Choroid plexus epithelial cell (primary cell): ENCODE measurements around the gene RIPOR2.
A peak's percentile ranks its signal among the peaks of the same experiment; 100 is the strongest.

Experiments used
- DNase-seq: peaks from one replicate; pipeline ENCODE4 v3.0.0-alpha.2; 2010; ENCODE audit warnings: low read depth
- H3K4me3 ChIP-seq: 2 replicates; pipeline ENCODE4 v1.5.1; 2011; ENCODE audit warnings: low read depth, mild to moderate bottlenecking, control low read depth, low read length, moderate library complexity
- TF ChIP-seq, protein P1 (sequence below): conservative IDR thresholded peaks from 2 replicates; pipeline ENCODE4 v1.5.1; 2011; ENCODE audit warnings: low read depth, mild to moderate bottlenecking, control low read depth, inconsistent platforms, low read length, moderate library complexity

RIPOR2 gene, protein sequence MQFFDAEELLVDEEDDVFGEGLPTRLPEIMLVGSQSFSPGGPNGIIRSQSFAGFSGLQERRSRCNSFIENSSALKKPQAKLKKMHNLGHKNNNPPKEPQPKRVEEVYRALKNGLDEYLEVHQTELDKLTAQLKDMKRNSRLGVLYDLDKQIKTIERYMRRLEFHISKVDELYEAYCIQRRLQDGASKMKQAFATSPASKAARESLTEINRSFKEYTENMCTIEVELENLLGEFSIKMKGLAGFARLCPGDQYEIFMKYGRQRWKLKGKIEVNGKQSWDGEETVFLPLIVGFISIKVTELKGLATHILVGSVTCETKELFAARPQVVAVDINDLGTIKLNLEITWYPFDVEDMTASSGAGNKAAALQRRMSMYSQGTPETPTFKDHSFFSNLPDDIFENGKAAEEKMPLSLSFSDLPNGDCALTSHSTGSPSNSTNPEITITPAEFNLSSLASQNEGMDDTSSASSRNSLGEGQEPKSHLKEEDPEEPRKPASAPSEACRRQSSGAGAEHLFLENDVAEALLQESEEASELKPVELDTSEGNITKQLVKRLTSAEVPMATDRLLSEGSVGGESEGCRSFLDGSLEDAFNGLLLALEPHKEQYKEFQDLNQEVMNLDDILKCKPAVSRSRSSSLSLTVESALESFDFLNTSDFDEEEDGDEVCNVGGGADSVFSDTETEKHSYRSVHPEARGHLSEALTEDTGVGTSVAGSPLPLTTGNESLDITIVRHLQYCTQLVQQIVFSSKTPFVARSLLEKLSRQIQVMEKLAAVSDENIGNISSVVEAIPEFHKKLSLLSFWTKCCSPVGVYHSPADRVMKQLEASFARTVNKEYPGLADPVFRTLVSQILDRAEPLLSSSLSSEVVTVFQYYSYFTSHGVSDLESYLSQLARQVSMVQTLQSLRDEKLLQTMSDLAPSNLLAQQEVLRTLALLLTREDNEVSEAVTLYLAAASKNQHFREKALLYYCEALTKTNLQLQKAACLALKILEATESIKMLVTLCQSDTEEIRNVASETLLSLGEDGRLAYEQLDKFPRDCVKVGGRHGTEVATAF

DNA sequence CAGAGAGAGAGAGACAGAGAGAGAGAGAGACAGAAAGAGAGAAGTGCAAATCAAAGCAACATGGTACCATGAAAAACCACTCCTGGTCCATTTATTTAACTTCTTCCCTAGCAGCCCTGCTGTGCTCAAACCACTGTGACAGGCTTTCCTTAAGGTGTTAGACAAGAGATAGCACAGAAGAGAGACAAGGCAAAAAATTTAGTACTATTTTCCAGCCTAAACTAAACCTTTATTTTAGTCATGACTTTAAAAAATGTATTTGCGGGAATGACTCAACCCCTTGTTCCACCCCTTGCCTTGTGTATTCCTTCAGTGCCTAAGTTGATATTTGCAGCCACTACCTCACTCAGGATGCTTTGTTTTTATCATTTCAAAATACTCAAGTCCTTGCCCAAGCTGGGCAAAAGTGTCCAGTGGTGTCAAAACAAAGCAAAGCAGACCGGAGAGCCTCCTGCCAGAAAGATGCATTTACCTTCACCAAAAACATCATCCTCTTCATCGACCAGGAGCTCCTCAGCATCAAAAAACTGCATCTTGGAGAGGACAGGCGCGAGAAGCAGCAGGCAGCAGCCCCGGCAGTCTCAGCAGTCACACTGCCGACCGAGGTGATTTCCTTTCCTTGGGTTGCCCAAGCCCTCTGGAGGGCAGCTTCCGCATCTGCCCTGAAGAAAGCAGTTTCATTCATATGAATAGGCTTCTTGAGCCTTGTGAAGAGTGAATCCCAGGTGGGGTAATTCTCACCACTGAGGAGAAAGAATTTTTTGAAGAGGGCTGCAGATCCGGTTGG is at the start of gene RIPOR2:
RIPOR2 (minus strand) TSS at position 595 of the 787 bp plus-strand sequence; CDS start at position 533, 62 bp downstream.
- TF ChIP-seq, protein P1, sequence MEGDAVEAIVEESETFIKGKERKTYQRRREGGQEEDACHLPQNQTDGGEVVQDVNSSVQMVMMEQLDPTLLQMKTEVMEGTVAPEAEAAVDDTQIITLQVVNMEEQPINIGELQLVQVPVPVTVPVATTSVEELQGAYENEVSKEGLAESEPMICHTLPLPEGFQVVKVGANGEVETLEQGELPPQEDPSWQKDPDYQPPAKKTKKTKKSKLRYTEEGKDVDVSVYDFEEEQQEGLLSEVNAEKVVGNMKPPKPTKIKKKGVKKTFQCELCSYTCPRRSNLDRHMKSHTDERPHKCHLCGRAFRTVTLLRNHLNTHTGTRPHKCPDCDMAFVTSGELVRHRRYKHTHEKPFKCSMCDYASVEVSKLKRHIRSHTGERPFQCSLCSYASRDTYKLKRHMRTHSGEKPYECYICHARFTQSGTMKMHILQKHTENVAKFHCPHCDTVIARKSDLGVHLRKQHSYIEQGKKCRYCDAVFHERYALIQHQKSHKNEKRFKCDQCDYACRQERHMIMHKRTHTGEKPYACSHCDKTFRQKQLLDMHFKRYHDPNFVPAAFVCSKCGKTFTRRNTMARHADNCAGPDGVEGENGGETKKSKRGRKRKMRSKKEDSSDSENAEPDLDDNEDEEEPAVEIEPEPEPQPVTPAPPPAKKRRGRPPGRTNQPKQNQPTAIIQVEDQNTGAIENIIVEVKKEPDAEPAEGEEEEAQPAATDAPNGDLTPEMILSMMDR = peak; percentile 15
- no peak within 1 kb of the TSS for H3K4me3 ChIP-seq
- peak; percentile 15 for DNase-seq

DNA sequence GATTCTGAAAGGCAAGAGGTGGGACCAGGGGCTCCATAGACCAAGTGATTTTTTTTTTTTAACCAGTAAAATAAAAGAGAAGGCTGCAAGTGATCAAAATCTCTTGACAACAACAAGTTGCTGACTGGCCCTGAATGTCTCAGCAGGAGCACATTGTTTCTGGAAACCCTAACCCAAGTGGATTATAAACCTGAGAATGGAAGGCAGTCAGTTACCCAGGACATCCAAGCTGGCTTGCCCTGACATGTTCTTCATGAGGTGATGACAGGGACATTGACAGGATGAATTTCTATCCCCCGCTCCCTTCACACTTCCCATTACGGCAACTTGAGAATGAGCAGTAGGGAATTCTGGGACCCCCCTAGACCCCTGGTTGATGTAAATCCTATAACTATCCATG is 49.6 kb upstream of the RIPOR2 start:
- no peak overlapping the region for H3K4me3 ChIP-seq
- DNase-seq = peak; percentile 24
- TF ChIP-seq, protein P1 = no peak

DNA sequence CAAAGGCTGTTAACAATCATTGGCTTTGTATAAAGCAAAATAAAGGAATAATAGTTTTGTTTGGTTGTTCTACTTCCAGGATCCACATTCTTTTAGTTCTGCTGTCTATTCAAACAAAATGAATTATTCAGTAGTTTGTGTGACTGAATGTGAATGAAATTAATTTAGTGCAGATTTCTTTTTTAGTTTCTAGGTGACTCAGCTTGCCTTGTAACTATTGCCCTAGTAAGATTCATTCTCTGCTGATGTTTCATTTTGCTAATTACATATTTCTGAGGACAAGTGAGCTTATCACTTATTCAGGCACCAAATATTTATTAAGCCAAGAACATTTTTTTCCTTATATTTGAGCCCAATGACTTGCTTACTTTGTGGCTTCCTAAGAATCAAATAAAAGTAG is 46.5 kb upstream of the RIPOR2 start:
- no peak overlapping the region for H3K4me3 ChIP-seq
- TF ChIP-seq, protein P1 = no peak
- peak; percentile 25 for DNase-seq

DNA sequence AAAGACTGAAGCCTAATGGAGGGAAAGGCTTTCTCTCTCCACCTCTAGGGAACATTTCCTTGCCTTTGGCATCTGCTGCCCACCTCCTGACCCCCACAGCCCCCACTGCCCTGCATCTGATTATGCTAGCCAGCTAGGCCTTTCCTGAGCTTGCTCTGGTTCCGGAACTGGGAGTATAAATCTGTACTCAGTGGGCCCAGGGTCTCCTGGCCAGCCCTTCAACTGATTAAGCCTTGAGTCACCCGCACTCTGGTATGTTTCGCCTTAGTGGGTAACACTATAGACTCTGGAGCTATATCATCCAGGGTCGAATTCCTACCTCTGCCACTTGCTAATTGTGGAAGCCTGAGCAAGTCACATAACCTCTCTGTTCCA is 45.6 kb upstream of the RIPOR2 start:
- no peak overlapping the region for H3K4me3 ChIP-seq
- TF ChIP-seq, protein P1 = no peak
- peak; percentile 50 for DNase-seq

DNA sequence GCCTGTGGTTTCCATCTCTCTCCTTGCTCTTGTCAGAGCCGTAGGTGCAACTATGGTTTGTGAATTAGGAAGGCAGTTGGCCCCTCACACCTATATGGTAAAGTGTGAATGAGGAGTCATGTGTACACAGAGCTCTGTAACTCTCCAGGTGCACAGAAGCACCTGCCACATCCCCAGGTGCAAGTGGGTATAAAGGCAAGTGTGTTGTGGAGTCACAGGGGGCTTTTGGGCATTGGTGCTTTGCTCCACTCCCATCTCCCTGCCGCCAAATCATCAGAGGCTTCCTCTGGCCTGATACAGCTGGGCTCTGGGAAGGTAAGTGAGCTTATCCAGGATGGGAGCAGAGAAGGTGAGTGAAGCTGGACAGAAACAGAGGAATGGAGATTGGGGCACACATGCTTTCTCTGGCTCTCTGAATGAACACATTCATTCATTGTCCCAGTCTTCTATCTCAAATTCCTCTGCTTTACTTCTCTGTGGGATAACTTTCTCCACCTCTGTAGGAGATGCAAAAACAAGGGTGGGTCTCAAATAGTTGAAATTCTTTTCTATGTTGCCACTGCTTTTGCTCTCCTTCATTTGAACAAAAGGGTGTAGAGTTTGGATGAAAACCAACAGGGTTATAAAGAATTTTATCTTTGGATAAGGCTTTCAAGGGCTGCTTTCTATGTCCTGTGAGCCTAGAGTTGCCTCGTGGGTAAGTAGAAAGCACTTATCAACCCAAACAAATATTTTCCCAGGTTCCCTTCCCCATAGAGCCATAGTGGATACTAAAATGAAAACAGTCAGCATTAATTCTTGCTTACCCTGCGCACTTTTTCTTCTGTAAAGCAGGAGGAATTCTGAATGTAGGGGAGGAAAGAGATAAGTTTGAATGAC is 45.0 kb upstream of the RIPOR2 start:
- TF ChIP-seq, protein P1 = no peak
- DNase-seq = peak; percentile 63
- no peak overlapping the region for H3K4me3 ChIP-seq
